SK-N-SH treated with all-trans-retinoic acid at 6 μM for 48 hours (cell line): ENCODE measurements around the gene FRG2B.
A peak's percentile ranks its signal among the peaks of the same experiment; 100 is the strongest.

ENCODE experiments used
- ATAC-seq: fragments of 200-7000 bp; cut with Tn5 transposase; 3 replicates; pipeline ENCODE4 v1.9.1; 2020; ENCODE audit warnings: mild to moderate bottlenecking, moderate library complexity
- ARNTL ChIP-seq: fragments of 450-650 bp; formaldehyde crosslinking; IDR thresholded peaks from 2 replicates; pipeline ENCODE4 v1.5.0; 2020; ENCODE audit warnings: low read depth, mild to moderate bottlenecking, moderate library complexity, borderline replicate concordance
- BACH2 ChIP-seq: fragments of 250-450 bp; sonication (Bioruptor Pico); IDR thresholded peaks from 2 replicates; pipeline ENCODE4 v1.9.0; 2021; ENCODE audit warnings: mild to moderate bottlenecking, borderline replicate concordance
- CREB5 ChIP-seq: fragments of 250-450 bp; sonication (Bioruptor Pico); IDR thresholded peaks from 2 replicates; pipeline ENCODE4 v1.5.1; 2020; ENCODE audit warnings: low read depth, mild to moderate bottlenecking, moderate library complexity
- CSDC2 ChIP-seq: fragments of 250-450 bp; sonication (Bioruptor Pico); IDR thresholded peaks from 2 replicates; pipeline ENCODE4 v1.5.0; 2020; ENCODE audit warnings: mild to moderate bottlenecking, moderate library complexity
- CSRNP3 ChIP-seq: fragments of 250-450 bp; sonication (Bioruptor Pico); IDR thresholded peaks from 2 replicates; pipeline ENCODE4 v1.5.1; 2021; ENCODE audit warnings: mild to moderate bottlenecking, moderate library complexity
- GLIS3 ChIP-seq: fragments of 250-450 bp; sonication (Bioruptor Pico); IDR thresholded peaks from 2 replicates; pipeline ENCODE4 v1.5.0; 2020; ENCODE audit warnings: mild to moderate bottlenecking, moderate library complexity
- ISL1 ChIP-seq: fragments of 250-450 bp; sonication (Bioruptor Pico); IDR thresholded peaks from 2 replicates; pipeline ENCODE4 v2.1.2; 2022; ENCODE audit warnings: mild to moderate bottlenecking, moderate library complexity
- OSR1 ChIP-seq: fragments of 250-450 bp; sonication (Bioruptor Pico); IDR thresholded peaks from 2 replicates; pipeline ENCODE4 v1.8.0; 2022; ENCODE audit warnings: moderate library complexity, mild to moderate bottlenecking, inconsistent platforms
- PPARA ChIP-seq: fragments of 250-450 bp; sonication (Bioruptor Pico); IDR thresholded peaks from 2 replicates; pipeline ENCODE4 v1.5.0; 2020; ENCODE audit warnings: mild to moderate bottlenecking, borderline replicate concordance
- RARB ChIP-seq: fragments of 250-450 bp; sonication (Bioruptor Pico); IDR thresholded peaks from 2 replicates; pipeline ENCODE4 v1.8.0; 2021; ENCODE audit warnings: mild to moderate bottlenecking, moderate library complexity
- SNAI2 ChIP-seq: fragments of 250-450 bp; sonication (Bioruptor Pico); IDR thresholded peaks from 2 replicates; pipeline ENCODE4 v1.5.0; 2020; ENCODE audit warnings: mild to moderate bottlenecking, moderate library complexity
- TCF4 ChIP-seq: fragments of 250-450 bp; sonication (Bioruptor Pico); IDR thresholded peaks from 2 replicates; pipeline ENCODE4 v1.8.0; 2021; ENCODE audit warnings: mild to moderate bottlenecking, moderate library complexity, borderline replicate concordance
- ZC3H10 ChIP-seq: fragments of 250-450 bp; sonication (Bioruptor Pico); IDR thresholded peaks from 2 replicates; pipeline ENCODE4 v1.5.1; 2021; ENCODE audit warnings: mild to moderate bottlenecking, moderate library complexity
- ZFP3 ChIP-seq: fragments of 250-450 bp; sonication (Bioruptor Pico); IDR thresholded peaks from 2 replicates; pipeline ENCODE4 v1.5.0; 2020; ENCODE audit warnings: mild to moderate bottlenecking, moderate library complexity
- ZNF565 ChIP-seq: fragments of 450-650 bp; formaldehyde crosslinking; conservative IDR thresholded peaks from 2 replicates; pipeline ENCODE4 v1.5.0; 2020; ENCODE audit warnings: low read depth, mild to moderate bottlenecking, moderate library complexity
- ZNF70 ChIP-seq: fragments of 450-650 bp; formaldehyde crosslinking; IDR thresholded peaks from 2 replicates; pipeline ENCODE4 v1.5.0; 2020; ENCODE audit warnings: mild to moderate bottlenecking, moderate library complexity
- ZNF8 ChIP-seq: fragments of 450-650 bp; formaldehyde crosslinking; IDR thresholded peaks from 2 replicates; pipeline ENCODE4 v1.5.0; 2020; ENCODE audit warnings: mild to moderate bottlenecking, moderate library complexity
- TF ChIP-seq, protein P1 (sequence below): fragments of 250-450 bp; sonication (Bioruptor Pico); IDR thresholded peaks from 2 replicates; pipeline ENCODE4 v1.8.0; 2020; ENCODE audit warnings: mild to moderate bottlenecking, moderate library complexity, borderline replicate concordance
- TF ChIP-seq, protein P2 (sequence below): fragments of 250-450 bp; sonication (Bioruptor Pico); IDR thresholded peaks from 2 replicates; pipeline ENCODE4 v1.8.0; 2021; ENCODE audit warnings: low read depth, mild to moderate bottlenecking, moderate library complexity, borderline replicate concordance

FRG2B gene

DNA sequence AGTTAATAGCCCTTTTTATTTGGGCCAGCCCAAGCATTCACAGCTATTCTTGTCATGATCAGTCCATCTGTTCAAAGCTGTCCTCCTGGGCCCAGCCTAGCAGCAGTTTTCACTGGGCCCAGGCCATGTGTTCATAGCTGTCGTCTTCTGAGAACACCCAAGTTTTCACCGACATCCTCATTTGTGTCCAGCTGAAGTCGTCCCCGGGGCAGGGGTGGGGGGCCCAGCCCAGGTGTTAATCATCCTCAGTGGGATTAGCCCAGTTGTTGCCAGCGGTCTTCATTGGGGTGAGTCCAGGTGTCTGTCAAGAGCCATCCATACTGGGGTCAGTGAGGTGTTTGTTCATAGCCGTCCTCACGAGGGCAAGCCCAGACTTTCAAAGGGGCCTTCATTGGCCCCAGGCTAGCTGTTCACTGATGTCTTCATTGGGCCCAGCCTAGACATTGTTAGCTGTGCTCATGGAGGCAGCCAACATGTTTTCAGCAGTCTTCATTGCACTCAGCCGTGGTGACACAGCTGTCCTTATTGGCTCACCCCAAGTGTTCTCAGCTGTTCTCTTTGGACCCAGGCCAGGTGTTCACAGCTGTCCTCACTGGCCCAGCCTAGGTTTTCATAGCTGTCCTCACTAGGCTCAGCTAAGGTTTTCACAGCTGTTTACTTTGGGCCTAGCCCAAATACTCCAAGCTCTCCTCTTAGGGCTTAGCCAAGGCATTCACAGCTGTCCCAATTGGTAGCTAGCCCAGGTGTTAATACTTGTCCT is 10.0 kb downstream of the FRG2B start (continued):
- TF ChIP-seq CSRNP3 (CRISPR knock-in tag): no peak

DNA sequence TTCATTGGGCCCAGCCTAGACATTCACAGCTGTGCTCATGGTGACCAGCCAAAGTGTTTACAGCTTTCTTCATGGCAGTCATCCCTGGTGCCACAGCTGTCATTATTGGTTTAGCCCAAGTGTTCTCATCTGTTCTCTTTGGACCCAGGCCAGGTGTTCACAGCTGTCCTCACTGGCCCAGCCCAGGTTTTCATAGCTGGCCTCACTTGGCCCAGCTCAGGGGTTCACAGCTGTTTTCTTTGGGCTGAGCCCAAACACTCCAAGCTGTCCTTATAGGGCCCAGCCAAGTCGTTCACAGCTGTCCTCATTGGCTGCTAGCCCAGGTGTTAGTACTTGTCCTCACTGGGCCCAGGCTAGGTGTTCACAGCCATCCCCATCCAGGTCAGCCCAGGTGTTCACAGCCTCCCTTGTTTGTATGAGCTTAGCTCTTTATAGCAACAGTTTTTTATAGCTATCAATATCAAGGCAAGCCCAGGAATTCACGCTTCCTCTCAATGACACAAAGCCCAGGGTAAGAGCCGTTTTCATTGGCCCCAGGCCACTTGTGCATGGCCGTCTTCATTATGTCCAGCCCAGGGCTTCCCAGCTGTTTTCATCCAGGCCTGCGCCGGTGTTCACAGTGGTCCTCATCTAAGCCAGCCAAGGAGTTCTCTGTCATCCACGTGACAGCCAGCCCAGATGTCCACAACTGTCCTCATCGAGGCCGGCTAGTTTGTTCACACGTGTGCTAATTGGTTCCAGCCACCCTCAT is 11.6 kb downstream of the FRG2B start:
- no peak for ATAC-seq
- TF ChIP-seq, protein P1, sequence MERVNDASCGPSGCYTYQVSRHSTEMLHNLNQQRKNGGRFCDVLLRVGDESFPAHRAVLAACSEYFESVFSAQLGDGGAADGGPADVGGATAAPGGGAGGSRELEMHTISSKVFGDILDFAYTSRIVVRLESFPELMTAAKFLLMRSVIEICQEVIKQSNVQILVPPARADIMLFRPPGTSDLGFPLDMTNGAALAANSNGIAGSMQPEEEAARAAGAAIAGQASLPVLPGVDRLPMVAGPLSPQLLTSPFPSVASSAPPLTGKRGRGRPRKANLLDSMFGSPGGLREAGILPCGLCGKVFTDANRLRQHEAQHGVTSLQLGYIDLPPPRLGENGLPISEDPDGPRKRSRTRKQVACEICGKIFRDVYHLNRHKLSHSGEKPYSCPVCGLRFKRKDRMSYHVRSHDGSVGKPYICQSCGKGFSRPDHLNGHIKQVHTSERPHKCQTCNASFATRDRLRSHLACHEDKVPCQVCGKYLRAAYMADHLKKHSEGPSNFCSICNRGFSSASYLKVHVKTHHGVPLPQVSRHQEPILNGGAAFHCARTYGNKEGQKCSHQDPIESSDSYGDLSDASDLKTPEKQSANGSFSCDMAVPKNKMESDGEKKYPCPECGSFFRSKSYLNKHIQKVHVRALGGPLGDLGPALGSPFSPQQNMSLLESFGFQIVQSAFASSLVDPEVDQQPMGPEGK (CRISPR knock-in tag): no peak
- TF ChIP-seq ZNF565 (CRISPR knock-in tag): no peak
- no peak for TF ChIP-seq ZNF70 (CRISPR knock-in tag)
- TF ChIP-seq ZNF8: no peak
- TF ChIP-seq CREB5 (CRISPR knock-in tag): no peak
- TF ChIP-seq RARB (CRISPR knock-in tag): no peak
- no peak for TF ChIP-seq ARNTL (CRISPR knock-in tag)
- no peak for TF ChIP-seq TCF4 (CRISPR knock-in tag)

GRCh38 chr10:133613699-133614098 is 12.9 kb downstream of the FRG2B start:
- TF ChIP-seq, protein P1 (CRISPR knock-in tag): no peak
- TF ChIP-seq ZNF8 (no peak), ZFP3 (CRISPR knock-in tag) (no peak), ISL1 (no peak), ZC3H10 (CRISPR knock-in tag) (no peak), CSDC2 (no peak), GLIS3 (CRISPR knock-in tag) (no peak)
- TF ChIP-seq, protein P2, sequence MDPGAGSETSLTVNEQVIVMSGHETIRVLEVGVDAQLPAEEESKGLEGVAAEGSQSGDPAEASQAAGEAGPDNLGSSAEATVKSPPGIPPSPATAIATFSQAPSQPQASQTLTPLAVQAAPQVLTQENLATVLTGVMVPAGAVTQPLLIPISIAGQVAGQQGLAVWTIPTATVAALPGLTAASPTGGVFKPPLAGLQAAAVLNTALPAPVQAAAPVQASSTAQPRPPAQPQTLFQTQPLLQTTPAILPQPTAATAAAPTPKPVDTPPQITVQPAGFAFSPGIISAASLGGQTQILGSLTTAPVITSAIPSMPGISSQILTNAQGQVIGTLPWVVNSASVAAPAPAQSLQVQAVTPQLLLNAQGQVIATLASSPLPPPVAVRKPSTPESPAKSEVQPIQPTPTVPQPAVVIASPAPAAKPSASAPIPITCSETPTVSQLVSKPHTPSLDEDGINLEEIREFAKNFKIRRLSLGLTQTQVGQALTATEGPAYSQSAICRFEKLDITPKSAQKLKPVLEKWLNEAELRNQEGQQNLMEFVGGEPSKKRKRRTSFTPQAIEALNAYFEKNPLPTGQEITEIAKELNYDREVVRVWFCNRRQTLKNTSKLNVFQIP (CRISPR knock-in tag): no peak
- TF ChIP-seq, all 23 proteins: peak for 0
- ATAC-seq: no peak; the same call in 2 of the 3 replicates

DNA sequence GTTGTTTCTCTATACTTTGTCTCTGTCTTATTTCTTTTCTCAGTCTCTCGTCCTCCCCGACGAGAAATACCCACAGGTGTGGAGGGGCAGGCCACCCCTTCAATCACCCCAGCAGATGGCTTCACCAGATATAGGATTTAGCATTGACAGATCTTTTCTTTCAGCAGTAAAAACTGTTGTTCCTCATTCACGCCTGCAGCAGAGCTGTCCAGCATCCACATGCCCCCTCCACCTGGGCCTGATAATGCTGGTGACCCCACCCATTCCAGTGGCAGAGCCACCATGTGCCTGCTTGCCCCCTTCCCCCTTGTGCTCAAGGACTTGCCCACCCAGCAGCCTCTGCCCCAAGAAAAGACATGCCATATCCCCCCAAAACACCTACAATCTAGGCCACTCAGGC is 15.5 kb downstream of the FRG2B start:
- no peak for ATAC-seq
- no peak for TF ChIP-seq ZNF70 (CRISPR knock-in tag)

- ATAC-seq: peak; percentile 79
- no peak for TF ChIP-seq SNAI2
- no peak for TF ChIP-seq OSR1 (CRISPR knock-in tag)
- no peak for TF ChIP-seq CSRNP3 (CRISPR knock-in tag)
- no peak for TF ChIP-seq BACH2 (CRISPR knock-in tag)
- TF ChIP-seq, protein P2 (CRISPR knock-in tag): no peak
- no peak for TF ChIP-seq PPARA (CRISPR knock-in tag)
Observed at GRCh38 chr10:133608855-133609254, 17.7 kb downstream of the FRG2B start.
